HL-60 (cell line): ENCODE results near the gene TBCCD1.

Experiments used
- GABPA ChIP-seq: IDR thresholded peaks from 2 replicates; pipeline ENCODE4 v1.6.1; 2012; ENCODE audit warnings: low read depth
- POLR2AphosphoS5 ChIP-seq: IDR thresholded peaks from 2 replicates; pipeline ENCODE4 v1.6.1; 2012; ENCODE audit warnings: low read depth
- TF ChIP-seq, protein P1 (sequence below): IDR thresholded peaks from 2 replicates; pipeline ENCODE4 v1.6.1; 2012; ENCODE audit warnings: low read depth; ENCODE audit not compliant: insufficient replicate concordance
- TF ChIP-seq, protein P2 (sequence below): IDR thresholded peaks from one replicate; pipeline ENCODE4 v1.5.1; 2011; ENCODE audit warnings: low read length, control low read depth, inconsistent platforms; ENCODE audit not compliant: insufficient read depth

GRCh38 chr3:186520957-186521842, 45.9 kb downstream of the TBCCD1 start:
- TF ChIP-seq GABPA, result no peak
- TF ChIP-seq, protein P1, sequence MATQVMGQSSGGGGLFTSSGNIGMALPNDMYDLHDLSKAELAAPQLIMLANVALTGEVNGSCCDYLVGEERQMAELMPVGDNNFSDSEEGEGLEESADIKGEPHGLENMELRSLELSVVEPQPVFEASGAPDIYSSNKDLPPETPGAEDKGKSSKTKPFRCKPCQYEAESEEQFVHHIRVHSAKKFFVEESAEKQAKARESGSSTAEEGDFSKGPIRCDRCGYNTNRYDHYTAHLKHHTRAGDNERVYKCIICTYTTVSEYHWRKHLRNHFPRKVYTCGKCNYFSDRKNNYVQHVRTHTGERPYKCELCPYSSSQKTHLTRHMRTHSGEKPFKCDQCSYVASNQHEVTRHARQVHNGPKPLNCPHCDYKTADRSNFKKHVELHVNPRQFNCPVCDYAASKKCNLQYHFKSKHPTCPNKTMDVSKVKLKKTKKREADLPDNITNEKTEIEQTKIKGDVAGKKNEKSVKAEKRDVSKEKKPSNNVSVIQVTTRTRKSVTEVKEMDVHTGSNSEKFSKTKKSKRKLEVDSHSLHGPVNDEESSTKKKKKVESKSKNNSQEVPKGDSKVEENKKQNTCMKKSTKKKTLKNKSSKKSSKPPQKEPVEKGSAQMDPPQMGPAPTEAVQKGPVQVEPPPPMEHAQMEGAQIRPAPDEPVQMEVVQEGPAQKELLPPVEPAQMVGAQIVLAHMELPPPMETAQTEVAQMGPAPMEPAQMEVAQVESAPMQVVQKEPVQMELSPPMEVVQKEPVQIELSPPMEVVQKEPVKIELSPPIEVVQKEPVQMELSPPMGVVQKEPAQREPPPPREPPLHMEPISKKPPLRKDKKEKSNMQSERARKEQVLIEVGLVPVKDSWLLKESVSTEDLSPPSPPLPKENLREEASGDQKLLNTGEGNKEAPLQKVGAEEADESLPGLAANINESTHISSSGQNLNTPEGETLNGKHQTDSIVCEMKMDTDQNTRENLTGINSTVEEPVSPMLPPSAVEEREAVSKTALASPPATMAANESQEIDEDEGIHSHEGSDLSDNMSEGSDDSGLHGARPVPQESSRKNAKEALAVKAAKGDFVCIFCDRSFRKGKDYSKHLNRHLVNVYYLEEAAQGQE, result no peak
- TF ChIP-seq, protein P2, sequence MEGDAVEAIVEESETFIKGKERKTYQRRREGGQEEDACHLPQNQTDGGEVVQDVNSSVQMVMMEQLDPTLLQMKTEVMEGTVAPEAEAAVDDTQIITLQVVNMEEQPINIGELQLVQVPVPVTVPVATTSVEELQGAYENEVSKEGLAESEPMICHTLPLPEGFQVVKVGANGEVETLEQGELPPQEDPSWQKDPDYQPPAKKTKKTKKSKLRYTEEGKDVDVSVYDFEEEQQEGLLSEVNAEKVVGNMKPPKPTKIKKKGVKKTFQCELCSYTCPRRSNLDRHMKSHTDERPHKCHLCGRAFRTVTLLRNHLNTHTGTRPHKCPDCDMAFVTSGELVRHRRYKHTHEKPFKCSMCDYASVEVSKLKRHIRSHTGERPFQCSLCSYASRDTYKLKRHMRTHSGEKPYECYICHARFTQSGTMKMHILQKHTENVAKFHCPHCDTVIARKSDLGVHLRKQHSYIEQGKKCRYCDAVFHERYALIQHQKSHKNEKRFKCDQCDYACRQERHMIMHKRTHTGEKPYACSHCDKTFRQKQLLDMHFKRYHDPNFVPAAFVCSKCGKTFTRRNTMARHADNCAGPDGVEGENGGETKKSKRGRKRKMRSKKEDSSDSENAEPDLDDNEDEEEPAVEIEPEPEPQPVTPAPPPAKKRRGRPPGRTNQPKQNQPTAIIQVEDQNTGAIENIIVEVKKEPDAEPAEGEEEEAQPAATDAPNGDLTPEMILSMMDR, result no peak
- TF ChIP-seq POLR2AphosphoS5, result no peak
